NK-92 (cell line): ENCODE measurements around the gene S100A5.
"Not testable (repeated sequence)": the region's sequence is repeated elsewhere in the genome, so short reads cannot be mapped to it uniquely, and the experiment has no call there.

Experiments used
- DNase-seq: peaks from one replicate; lab custom pipeline; 2025; ENCODE audit not compliant: unreplicated experiment; lab: John Stamatoyannopoulos, UW

The S100A5 gene

GRCh38 chr1:153535242-153536011 lies 5.3 kb downstream of the S100A5 start, which contains the start of gene S100A6:
S100A6 (minus strand) TSS chr1:153535991; CDS start chr1:153535339, 652 bp downstream.
- no peak for DNase-seq

- DNase-seq = no peak
Observed at GRCh38 chr1:153534925-153535241, 5.9 kb downstream of the S100A5 start.

GRCh38 chr1:153534226-153534924 lies 6.4 kb downstream of the S100A5 start:
- DNase-seq = no peak

GRCh38 chr1:153533689-153534201 lies 7.0 kb downstream of the S100A5 start:
- no peak for DNase-seq

GRCh38 chr1:153532769-153533599 lies 7.8 kb downstream of the S100A5 start:
- no peak for DNase-seq

- no peak for DNase-seq
Observed at GRCh38 chr1:153532181-153532580, 8.6 kb downstream of the S100A5 start.

GRCh38 chr1:153531638-153532037 lies 9.1 kb downstream of the S100A5 start:
- DNase-seq = no peak

- no peak for DNase-seq
Observed at GRCh38 chr1:153527683-153528040, 13.1 kb downstream of the S100A5 start.

- no peak for DNase-seq
Observed at GRCh38 chr1:153527023-153527682, 13.6 kb downstream of the S100A5 start.

GRCh38 chr1:153526132-153526543 lies 14.6 kb downstream of the S100A5 start:
- no peak for DNase-seq

GRCh38 chr1:153525088-153525728 lies 15.5 kb downstream of the S100A5 start:
- no peak for DNase-seq

- not testable (repeated sequence) for DNase-seq
Observed at GRCh38 chr1:153522353-153523048, 18.2 kb downstream of the S100A5 start.

- not testable (repeated sequence) for DNase-seq
Observed at GRCh38 chr1:153521808-153522207, 18.9 kb downstream of the S100A5 start.

- DNase-seq = no peak
Observed at GRCh38 chr1:153520818-153521476, 19.8 kb downstream of the S100A5 start.

GRCh38 chr1:153520137-153520691 lies 20.5 kb downstream of the S100A5 start:
- not testable (repeated sequence) for DNase-seq

GRCh38 chr1:153519242-153519641 lies 21.5 kb downstream of the S100A5 start:
- no peak for DNase-seq

- no peak for DNase-seq
Observed at GRCh38 chr1:153515504-153516394, 25.0 kb downstream of the S100A5 start.

GRCh38 chr1:153513666-153514065 lies 27.1 kb downstream of the S100A5 start:
- no peak for DNase-seq
